ENCODE measurements around the gene PROKR2.

Gene PROKR2

DNA sequence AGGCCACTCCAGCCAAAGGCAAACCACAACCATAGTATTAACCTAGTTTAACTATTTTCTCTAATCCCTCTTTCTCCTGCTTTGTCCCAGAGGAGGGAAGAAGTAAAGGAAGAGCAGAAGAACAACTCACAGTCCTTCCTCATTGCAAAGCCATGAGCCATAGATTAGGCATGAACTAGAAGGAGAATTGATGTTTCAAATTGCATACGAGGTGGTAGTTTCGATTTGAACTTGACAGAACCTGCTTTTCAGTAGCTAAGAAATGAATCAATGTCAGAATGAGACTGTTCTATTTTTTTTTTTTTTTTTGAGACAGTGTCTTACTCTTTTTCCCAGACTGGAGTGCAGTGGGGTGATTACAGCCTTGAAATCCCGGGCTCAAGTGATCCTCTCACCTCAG is 48.3 kb downstream of the PROKR2 start:
- POLR2A ChIA-PET (ENCODE audit: low non-redundant PET) = no interaction called here
- TF ChIP-seq, protein P1, sequence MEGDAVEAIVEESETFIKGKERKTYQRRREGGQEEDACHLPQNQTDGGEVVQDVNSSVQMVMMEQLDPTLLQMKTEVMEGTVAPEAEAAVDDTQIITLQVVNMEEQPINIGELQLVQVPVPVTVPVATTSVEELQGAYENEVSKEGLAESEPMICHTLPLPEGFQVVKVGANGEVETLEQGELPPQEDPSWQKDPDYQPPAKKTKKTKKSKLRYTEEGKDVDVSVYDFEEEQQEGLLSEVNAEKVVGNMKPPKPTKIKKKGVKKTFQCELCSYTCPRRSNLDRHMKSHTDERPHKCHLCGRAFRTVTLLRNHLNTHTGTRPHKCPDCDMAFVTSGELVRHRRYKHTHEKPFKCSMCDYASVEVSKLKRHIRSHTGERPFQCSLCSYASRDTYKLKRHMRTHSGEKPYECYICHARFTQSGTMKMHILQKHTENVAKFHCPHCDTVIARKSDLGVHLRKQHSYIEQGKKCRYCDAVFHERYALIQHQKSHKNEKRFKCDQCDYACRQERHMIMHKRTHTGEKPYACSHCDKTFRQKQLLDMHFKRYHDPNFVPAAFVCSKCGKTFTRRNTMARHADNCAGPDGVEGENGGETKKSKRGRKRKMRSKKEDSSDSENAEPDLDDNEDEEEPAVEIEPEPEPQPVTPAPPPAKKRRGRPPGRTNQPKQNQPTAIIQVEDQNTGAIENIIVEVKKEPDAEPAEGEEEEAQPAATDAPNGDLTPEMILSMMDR (conservative IDR thresholded peaks at IDR 0.05; ENCODE audit: low read depth) = no peak
- no peak overlapping the region for H3K27ac ChIP-seq
- DNase-seq (ENCODE audit: low spot score) = peak; percentile 43
- CTCF ChIA-PET = no interaction called here

DNA sequence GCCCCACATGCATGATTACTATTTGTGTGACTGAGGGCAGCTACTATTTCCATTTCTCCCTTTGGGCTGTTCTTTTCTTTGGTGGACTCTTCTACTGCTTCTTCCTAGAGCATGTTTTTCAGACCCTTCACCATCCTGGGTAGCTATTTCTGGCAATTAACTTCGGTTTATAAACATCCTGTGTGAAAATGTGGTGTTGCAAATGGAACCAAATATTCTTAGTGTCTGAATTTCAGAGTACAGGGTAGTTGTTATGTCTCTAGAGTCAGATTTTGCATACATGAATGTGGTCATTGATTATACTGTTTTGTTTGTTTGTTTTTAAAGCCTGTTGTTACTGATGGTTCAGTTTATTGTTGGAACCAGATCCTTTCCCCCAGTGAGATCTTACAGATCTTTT is 49.7 kb downstream of the PROKR2 start:
- CTCF ChIA-PET = no interaction called here
- no peak overlapping the region for H3K27ac ChIP-seq
- no peak for DNase-seq (ENCODE audit: low spot score)
- TF ChIP-seq, protein P1 (conservative IDR thresholded peaks at IDR 0.05; ENCODE audit: low read depth) = no peak
- POLR2A ChIA-PET (ENCODE audit: low non-redundant PET) = no interaction called here
